ENCODE data around the gene OR8K3.

DNA sequence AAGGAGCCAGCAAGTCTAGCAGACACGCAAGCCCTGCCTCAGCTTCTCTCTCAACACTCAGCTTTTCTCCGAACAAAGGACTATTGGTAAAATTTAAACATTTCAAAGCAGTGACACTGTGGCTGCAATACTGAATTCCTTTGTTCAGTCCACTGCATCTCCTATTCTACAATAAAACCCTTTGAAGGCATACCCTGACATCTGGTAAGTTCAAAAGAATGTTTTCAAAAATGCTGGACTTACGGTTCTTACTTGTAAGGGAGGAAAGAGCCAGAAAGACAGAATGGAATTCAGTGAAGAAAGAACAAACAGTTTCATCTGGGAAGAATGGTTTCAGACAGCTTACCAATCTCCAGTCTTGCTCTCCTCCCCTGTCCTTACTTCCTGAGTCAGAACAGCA lies 18.2 kb downstream of the OR8K3 start:
- TF ChIP-seq TP53 (CRISPR knock-in tag; IDR thresholded peaks at IDR 0.05) (no peak), ESRRA (IDR thresholded peaks at IDR 0.05; ENCODE audit: borderline replicate concordance, low read length) (no peak), POLR2A (IDR thresholded peaks at IDR 0.05; ENCODE audit: low read length) (no peak), CEBPB (IDR thresholded peaks at IDR 0.05) (no peak), MAZ (IDR thresholded peaks at IDR 0.05; ENCODE audit: borderline replicate concordance, low read depth, low read length) (no peak)
- TF ChIP-seq, protein P1, sequence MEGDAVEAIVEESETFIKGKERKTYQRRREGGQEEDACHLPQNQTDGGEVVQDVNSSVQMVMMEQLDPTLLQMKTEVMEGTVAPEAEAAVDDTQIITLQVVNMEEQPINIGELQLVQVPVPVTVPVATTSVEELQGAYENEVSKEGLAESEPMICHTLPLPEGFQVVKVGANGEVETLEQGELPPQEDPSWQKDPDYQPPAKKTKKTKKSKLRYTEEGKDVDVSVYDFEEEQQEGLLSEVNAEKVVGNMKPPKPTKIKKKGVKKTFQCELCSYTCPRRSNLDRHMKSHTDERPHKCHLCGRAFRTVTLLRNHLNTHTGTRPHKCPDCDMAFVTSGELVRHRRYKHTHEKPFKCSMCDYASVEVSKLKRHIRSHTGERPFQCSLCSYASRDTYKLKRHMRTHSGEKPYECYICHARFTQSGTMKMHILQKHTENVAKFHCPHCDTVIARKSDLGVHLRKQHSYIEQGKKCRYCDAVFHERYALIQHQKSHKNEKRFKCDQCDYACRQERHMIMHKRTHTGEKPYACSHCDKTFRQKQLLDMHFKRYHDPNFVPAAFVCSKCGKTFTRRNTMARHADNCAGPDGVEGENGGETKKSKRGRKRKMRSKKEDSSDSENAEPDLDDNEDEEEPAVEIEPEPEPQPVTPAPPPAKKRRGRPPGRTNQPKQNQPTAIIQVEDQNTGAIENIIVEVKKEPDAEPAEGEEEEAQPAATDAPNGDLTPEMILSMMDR (IDR thresholded peaks at IDR 0.05) = no peak
